ENCODE data around the gene AKR1E2. TPM values are rescaled to one million over a fixed set of nuclear protein-coding genes. Genes with fewer than 3 reads are reported as not detected.

The AKR1E2 gene
- total and polyA plus RNA-seq, 2 of the 8 experiments (the other 6 are each of a cell fraction or from before 2014, with no cell fraction given), result 2.6 to 3.5 TPM

GRCh38 chr10:4892681-4893080 lies 66.7 kb downstream of the AKR1E2 start:
- Histone ChIP-seq H3K79me2 (ENCODE audit: control insufficient read depth in 1 of 2, insufficient read depth in 2 of 2, low read length in 2 of 2) (no peaks in the 10 kb centered on the region), H3K79me1 (ENCODE audit: low read depth, low read length) (no peaks in the 10 kb centered on the region), H2BK5ac (ENCODE audit: low read depth, low read length) (no peak overlapping the region), H2BK20ac (ENCODE audit: low read length) (no peak overlapping the region), H3K56ac (replicated peaks; ENCODE audit: insufficient read length, low read depth, low read length) (no peak overlapping the region), H2AK5ac (ENCODE audit: low read depth, low read length) (no peak overlapping the region), H2BK15ac (ENCODE audit: low read length) (no peak overlapping the region), H3K4me2 (ENCODE audit: insufficient read depth in 1 of 2, low read depth in 2 of 2, low read length in 2 of 2) (no peak overlapping the region), H2AFZ (ENCODE audit: low read length) (no peak overlapping the region), H2BK12ac (ENCODE audit: low read depth, low read length) (no peak overlapping the region), H3K4me3 (ENCODE audit: extremely low read depth in 1 of 4, insufficient read depth in 2 of 4, low read depth in 3 of 4, low read length in 4 of 4) (no peak overlapping the region), H3K14ac (ENCODE audit: insufficient read length) (no peak overlapping the region), H3K4me1 (replicated peaks in 1 of 4; ENCODE audit: control insufficient read depth in 3 of 4, insufficient read depth in 4 of 4, low read length in 3 of 4) (no peaks in the 10 kb centered on the region), H4K20me1 (replicated peaks in 1 of 2; ENCODE audit: control insufficient read depth in 1 of 2, insufficient read depth in 2 of 2, low read length in 2 of 2) (no peaks in the 10 kb centered on the region), H3K23me2 (ENCODE audit: low read depth, low read length) (no peaks in the 10 kb centered on the region), H3K9ac (replicated peaks in 1 of 4; ENCODE audit: extremely low read depth in 1 of 4, low read depth in 3 of 4, low read length in 3 of 4) (no peak overlapping the region), H3K27me3 (replicated peaks in 1 of 4; ENCODE audit: control insufficient read depth in 3 of 4, extremely low read depth in 1 of 4, insufficient read depth in 3 of 4, low read length in 3 of 4) (no peaks in the 10 kb centered on the region), H4K91ac (replicated peaks; ENCODE audit: insufficient read length, low read length) (no peak overlapping the region), H3K27ac (ENCODE audit: low read depth, low read length) (no peak overlapping the region), H3K9me3 (ENCODE audit: insufficient read depth in 2 of 2, low read depth in 1 of 2, low read length in 1 of 2) (no peaks in the 10 kb centered on the region), H3K36me3 (ENCODE audit: control insufficient read depth in 2 of 4, insufficient read depth in 4 of 4, low read length in 3 of 4) (no peaks in the 10 kb centered on the region), H4K8ac (ENCODE audit: extremely low read depth, insufficient read depth, low read length) (no peak overlapping the region), H3K4ac (replicated peaks; ENCODE audit: insufficient read length, low read depth, low read length) (no peak overlapping the region), H4K5ac (ENCODE audit: insufficient read length, low read depth, low read length) (no peak overlapping the region), H3K18ac (ENCODE audit: extremely low read depth, low read length) (no peak overlapping the region), H3K23ac (ENCODE audit: insufficient read length) (no peak overlapping the region), H2BK120ac (replicated peaks; ENCODE audit: low read depth, low read length) (no peak overlapping the region)
- ChIA-PET CTCF (ENCODE audit: partially characterized antibody) (interaction anchor here (0.7 to 2.9 kb wide), 2 partner anchors 43 to 811 kb away, joined by 3 to 11 read pairs; no protein-coding TSS in a partner anchor), POLR2A (ENCODE audit: partially characterized antibody) (no interaction called here)
- WGBS, 2 experiments (ENCODE audit: extremely low coverage in 1 of 2, insufficient coverage in 1 of 2, insufficient read length in 1 of 2, insufficient replicate concordance in 2 of 2, low coverage in 1 of 2, low lambda C conversion rate in 2 of 2, missing lambda C conversion rate in 1 of 2), result 91% methylated on average over 2 of the region's 2 CpGs; no CpG with 5 or more reads in 1 of the 2 experiments
- FAIRE-seq (no peak), DNase-seq (ENCODE audit: low read depth in 1 of 2, low spot score in 2 of 2) (no peak)
- no peak for TF ChIP-seq CREB1 (IDR thresholded peaks at IDR 0.05)
- no peak for TF ChIP-seq MAFK (IDR thresholded peaks at IDR 0.05; ENCODE audit: low read depth, low read length)
- TF ChIP-seq E2F6 (IDR thresholded peaks at IDR 0.05), result no peak
